ENCODE data around the gene TCN2. TPM values are rescaled to one million over a fixed set of nuclear protein-coding genes. Genes with fewer than 3 reads are reported as not detected.

Gene TCN2
- total and polyA plus RNA-seq, 10 of the 15 experiments (the other 5 are each of a cell fraction or from before 2014, with no cell fraction given), result 5.4 to 21.8 (median 11.0) TPM

DNA sequence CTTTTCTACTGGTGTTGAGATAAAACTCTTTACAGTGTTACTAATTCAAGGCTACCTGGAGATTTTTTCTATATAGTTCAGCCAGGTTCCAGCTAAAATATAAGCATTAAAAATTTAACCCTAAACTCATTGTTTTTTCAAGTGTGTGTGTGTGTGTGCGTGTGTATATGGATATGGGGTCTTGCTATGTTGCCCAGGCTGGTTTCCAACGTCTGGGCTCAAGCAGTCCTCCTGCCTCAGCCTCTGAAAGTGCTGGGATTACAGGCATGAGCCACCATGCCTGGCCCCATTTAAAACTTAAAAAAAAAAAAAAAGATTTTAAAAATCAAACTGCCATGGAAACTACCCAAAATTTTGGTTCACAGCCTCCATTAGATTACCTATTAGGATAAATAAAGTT lies 10.8 kb upstream of the TCN2 start:
- intact Hi-C loops (cut with micrococcal nuclease; ENCODE audit: unreplicated experiment), result no loop called here

More for the DNA sequence above, 10.8 kb upstream of the TCN2 start:
- Histone ChIP-seq H3K36me3 (ENCODE audit: control insufficient read depth in 2 of 2, insufficient read depth in 2 of 2, low read length in 1 of 2) (no peaks in the 10 kb centered on the region), H3K4me1 (ENCODE audit: control insufficient read depth, insufficient read depth, low read length) (no peaks in the 10 kb centered on the region), H3K9me3 (replicated peaks; ENCODE audit: control insufficient read depth, insufficient read depth, low read length) (no peaks in the 10 kb centered on the region), H3K79me2 (ENCODE audit: control insufficient read depth, insufficient read depth, low read length) (peaks cover 5% of the 10 kb centered on the region), H3K27ac (ENCODE audit: control insufficient read depth, insufficient read depth) (no peak overlapping the region), H3K9ac (ENCODE audit: control insufficient read depth, insufficient read depth, low read length) (no peak overlapping the region), H3K4me3 (no peak overlapping the region), H2AFZ (ENCODE audit: control insufficient read depth, low read depth, low read length) (no peak overlapping the region), H3K4me2 (ENCODE audit: control insufficient read depth, insufficient read depth) (no peak overlapping the region), H3K27me3 (replicated peaks in 1 of 2; ENCODE audit: control insufficient read depth in 2 of 2, insufficient read depth in 2 of 2, low read length in 1 of 2) (no peaks in the 10 kb centered on the region), H4K20me1 (ENCODE audit: control insufficient read depth, insufficient read depth) (no peaks in the 10 kb centered on the region)
- DNase-seq (ENCODE audit: low read depth, low spot score) (no peak), ATAC-seq (no peak), FAIRE-seq (no peak)
- no TSS peak for BruUV-seq (replicated peaks)
- RAD21 ChIA-PET (ENCODE audit: unreplicated experiment), result no interaction called here
- TF ChIP-seq ZBED1 (IDR thresholded peaks at IDR 0.05; ENCODE audit: borderline replicate concordance), result no peak
- TF ChIP-seq RFX5 (IDR thresholded peaks at IDR 0.05; ENCODE audit: low read depth, low read length), result no peak
- TF ChIP-seq SMC3 (IDR thresholded peaks at IDR 0.05; ENCODE audit: borderline replicate concordance, low read length), result no peak
- no peak for TF ChIP-seq RAD21 (IDR thresholded peaks at IDR 0.05; ENCODE audit: insufficient read depth, low read depth, low read length)
- no peak for TF ChIP-seq SIX5 (IDR thresholded peaks at IDR 0.05; ENCODE audit: low read depth, low read length, severe bottlenecking)
- no peak for TF ChIP-seq IRF3 (IDR thresholded peaks at IDR 0.05)
- no peak for TF ChIP-seq BCL11A (IDR thresholded peaks at IDR 0.05; ENCODE audit: low read depth, low read length)
- TF ChIP-seq, protein P1, sequence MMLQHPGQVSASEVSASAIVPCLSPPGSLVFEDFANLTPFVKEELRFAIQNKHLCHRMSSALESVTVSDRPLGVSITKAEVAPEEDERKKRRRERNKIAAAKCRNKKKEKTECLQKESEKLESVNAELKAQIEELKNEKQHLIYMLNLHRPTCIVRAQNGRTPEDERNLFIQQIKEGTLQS (IDR thresholded peaks at IDR 0.05; ENCODE audit: borderline replicate concordance, extremely low read depth, low read depth, low read length), result no peak
- in situ Hi-C loops (cut with MboI), result no loop called here
- WGBS (ENCODE audit: insufficient coverage, insufficient replicate concordance, low lambda C conversion rate, missing lambda C conversion rate), result 0% methylated on average over 2 of the region's 2 CpGs
- POLR2A ChIA-PET, result interaction anchor here (0.6 kb wide), 1 partner anchor 1218 kb away, joined by 6 read pairs; no protein-coding TSS in a partner anchor
- CTCF ChIA-PET, result interaction anchor here (1.0 to 1.6 kb wide), 3 partner anchors 8 to 13 kb away, joined by 3 to 6 read pairs (median 3); no protein-coding TSS in a partner anchor
- SMC1A ChIA-PET (ENCODE audit: uncharacterized antibody, unreplicated experiment), result no interaction called here

Data from GM12878 (cell line).